CD4-positive, CD25-positive, alpha-beta regulatory T cell (primary cell): Measurements from ENCODE around the gene ATRAID. TPM values are rescaled to one million over a fixed set of nuclear protein-coding genes. Genes with fewer than 3 reads are reported as not detected.

ENCODE experiments used
- ATAC-seq, 2 donors: fragments of 150-1000 bp; cut with Tn5 transposase; one replicate each; pipeline ENCODE4 v1.10.0; 2021; ENCODE audit warnings: low read depth in 2 of 2, moderate number of reproducible peaks in 2 of 2, moderate library complexity in 1 of 2
- DNase-seq, 3 donors: peaks; one replicate each; pipeline versions ENCODE4 v3.0.0 to v3.0.0-alpha.2; 2012 to 2022; ENCODE audit warnings: mixed read lengths in 1 of 3
- H3K27ac ChIP-seq: one replicate; pipeline ENCODE4 v1.7.0; 2013; ENCODE audit warnings: mild to moderate bottlenecking, low read length; ENCODE audit not compliant: insufficient read depth, poor library complexity, severe bottlenecking
- H3K27me3 ChIP-seq: one replicate; pipeline ENCODE4 v1.7.0; 2013; ENCODE audit warnings: low read length; ENCODE audit not compliant: control insufficient read depth, insufficient read depth
- H3K36me3 ChIP-seq: one replicate; pipeline ENCODE4 v1.7.0; 2013; ENCODE audit warnings: mild to moderate bottlenecking, low read length, moderate library complexity; ENCODE audit not compliant: control insufficient read depth, insufficient read depth
- H3K4me1 ChIP-seq: 2 replicates; pipeline ENCODE4 v1.7.0; 2013; ENCODE audit warnings: mild to moderate bottlenecking, low read length; ENCODE audit not compliant: insufficient read depth, control insufficient read depth, poor library complexity, severe bottlenecking
- H3K4me3 ChIP-seq: one replicate; pipeline ENCODE4 v1.7.0; 2013; ENCODE audit warnings: low read depth, mild to moderate bottlenecking, low read length, moderate library complexity
- H3K9me3 ChIP-seq, 2 experiments: 1 replicate in 1 of 2; 2 replicates in 1 of 2; pipeline ENCODE4 v1.7.0; 2013; ENCODE audit warnings: low read length in 2 of 2, mild to moderate bottlenecking in 1 of 2, moderate library complexity in 1 of 2; ENCODE audit not compliant: control insufficient read depth in 2 of 2
- H3K27ac Mint-ChIP-seq, 3 donors: one replicate each; pipeline ENCODE4 v1.8.0; 2020 to 2022; ENCODE audit warnings: mild to moderate bottlenecking in 3 of 3, mixed read lengths in 3 of 3, moderate library complexity in 2 of 3
- H3K27me3 Mint-ChIP-seq: one replicate; pipeline ENCODE4 v1.8.0; 2022; ENCODE audit warnings: mild to moderate bottlenecking, mixed read lengths
- H3K36me3 Mint-ChIP-seq: one replicate; pipeline ENCODE4 v1.8.0; 2020; ENCODE audit warnings: mixed read lengths
- H3K4me1 Mint-ChIP-seq, 4 donors: one replicate each; pipeline ENCODE4 v1.8.0; 2020 to 2022; ENCODE audit warnings: mixed read lengths in 4 of 4, mild to moderate bottlenecking in 1 of 4
- H3K4me3 Mint-ChIP-seq, 4 donors: one replicate each; pipeline ENCODE4 v1.8.0; 2020 to 2022; ENCODE audit warnings: mild to moderate bottlenecking in 4 of 4, mixed read lengths in 4 of 4, moderate library complexity in 3 of 4
- H3K9me3 Mint-ChIP-seq, 7 donors: one replicate each; pipeline ENCODE4 v1.8.0; 2020 to 2022; ENCODE audit warnings: mixed read lengths in 7 of 7, mild to moderate bottlenecking in 3 of 7, moderate library complexity in 2 of 7
- polyA plus RNA-seq, 4 donors: library from polyadenylated mRNA; unstranded; fragments of 300-500 nt; fragmentation: Illumina TruSeq; gene quantifications; one replicate each; pipeline ENCODE4 v1.2.3, GENCODE V29; 2021
- total RNA-seq: library from RNA; stranded (reverse); gene quantifications from one replicate; pipeline ENCODE4 v1.2.3, GENCODE V29; 2022

The ATRAID gene
- total and polyA plus RNA-seq, 5 donors from 2014 or later, result 77.3 to 375 (median 356) TPM

DNA sequence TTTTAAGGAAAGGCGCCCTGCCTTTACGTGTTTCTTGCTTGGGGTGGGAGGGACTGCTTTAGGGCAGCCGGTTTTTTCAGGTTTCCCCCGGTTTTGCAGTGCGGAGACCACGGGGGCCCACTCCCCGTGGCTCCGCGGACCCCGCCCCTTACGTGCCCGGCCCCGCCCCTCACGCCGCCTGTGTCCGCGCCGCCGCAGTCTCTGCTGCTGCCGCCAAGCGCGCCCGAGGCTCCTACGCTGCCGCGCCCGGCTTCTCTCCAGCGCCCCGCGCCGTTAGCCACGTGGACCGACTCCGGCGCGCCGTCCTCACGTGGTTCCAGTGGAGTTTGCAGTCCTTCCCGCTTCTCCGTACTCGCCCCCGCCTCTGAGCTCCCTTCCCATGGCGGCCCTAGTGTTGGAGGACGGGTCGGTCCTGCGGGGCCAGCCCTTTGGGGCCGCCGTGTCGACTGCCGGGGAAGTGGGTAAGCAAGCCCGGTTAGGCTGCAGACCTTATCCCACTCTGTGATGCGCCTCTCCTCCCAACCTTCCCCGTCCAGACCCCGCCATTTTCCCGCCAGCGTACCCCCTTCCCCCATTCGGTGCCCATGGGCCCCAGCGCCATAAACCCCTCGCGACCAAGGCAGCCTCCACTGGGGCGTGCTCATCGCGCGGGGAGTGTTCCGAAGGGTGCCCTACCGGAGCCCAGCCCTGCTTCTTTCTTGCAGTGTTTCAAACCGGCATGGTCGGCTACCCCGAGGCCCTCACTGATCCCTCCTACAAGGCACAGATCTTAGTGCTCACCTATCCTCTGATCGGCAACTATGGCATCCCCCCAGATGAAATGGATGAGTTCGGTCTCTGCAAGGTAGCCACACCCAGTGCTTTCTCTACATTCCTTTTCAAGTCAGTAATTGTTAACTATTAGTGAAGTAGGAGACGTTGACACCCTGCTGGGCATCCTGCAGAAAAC, 5.6 kb downstream of the ATRAID start, which contains the start of gene CAD:
TSS of gene CAD (plus strand) at position 197 of the 949 bp plus-strand sequence. CDS start at position 380, 183 bp downstream.
- H3K4me3 ChIP-seq, result peak within 1 kb of the TSS; percentile 79
- peak within 1 kb of the TSS; percentile 92 to 95 (median 95) for H3K27ac Mint-ChIP-seq
- no peaks in the 10 kb centered on the region for H3K27me3 ChIP-seq
- peaks cover 0 to 1% (median 0%) of the 10 kb centered on the region in 7 donors for H3K9me3 Mint-ChIP-seq
- peaks cover 19% of the 10 kb centered on the region for H3K36me3 Mint-ChIP-seq
- H3K27ac ChIP-seq, result peak within 1 kb of the TSS; percentile 84
- ATAC-seq (peak; percentile 84 to 85), DNase-seq (peak; percentile 79 to 92 (median 80))
- H3K36me3 ChIP-seq, result peaks cover 17% of the 10 kb centered on the region
- H3K4me1 Mint-ChIP-seq, result peaks cover 10 to 56% (median 39%) of the 10 kb centered on the region in 4 donors
- H3K27me3 Mint-ChIP-seq, result peaks cover 4% of the 10 kb centered on the region
- peak within 1 kb of the TSS; percentile 95 to 99 (median 98) for H3K4me3 Mint-ChIP-seq
- peaks cover 30% of the 10 kb centered on the region for H3K4me1 ChIP-seq
- H3K9me3 ChIP-seq, result no peaks in the 10 kb centered on the region

DNA sequence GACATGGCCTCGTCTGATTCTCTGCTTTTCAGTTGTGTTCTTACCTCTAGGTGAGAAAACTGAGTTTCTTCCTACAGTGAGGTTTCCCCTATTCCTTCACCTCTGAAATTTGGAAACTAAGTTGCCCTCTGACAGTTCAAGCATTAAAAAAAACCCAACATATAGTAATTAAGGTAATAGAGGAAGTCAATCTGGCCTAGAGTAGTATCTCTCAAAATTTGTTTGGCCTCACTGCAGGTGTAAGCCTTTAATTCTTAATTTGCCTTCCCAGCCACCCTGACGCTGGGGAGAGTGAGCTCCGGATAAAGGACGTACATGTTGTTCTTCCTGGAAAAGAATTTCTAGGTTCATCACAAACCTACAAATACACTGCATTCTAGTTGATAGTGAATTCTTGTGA, 6.8 kb downstream of the ATRAID start:
- ATAC-seq, result no peak
- peaks cover 0 to 1% (median 0%) of the 10 kb centered on the region in 7 donors for H3K9me3 Mint-ChIP-seq

DNA sequence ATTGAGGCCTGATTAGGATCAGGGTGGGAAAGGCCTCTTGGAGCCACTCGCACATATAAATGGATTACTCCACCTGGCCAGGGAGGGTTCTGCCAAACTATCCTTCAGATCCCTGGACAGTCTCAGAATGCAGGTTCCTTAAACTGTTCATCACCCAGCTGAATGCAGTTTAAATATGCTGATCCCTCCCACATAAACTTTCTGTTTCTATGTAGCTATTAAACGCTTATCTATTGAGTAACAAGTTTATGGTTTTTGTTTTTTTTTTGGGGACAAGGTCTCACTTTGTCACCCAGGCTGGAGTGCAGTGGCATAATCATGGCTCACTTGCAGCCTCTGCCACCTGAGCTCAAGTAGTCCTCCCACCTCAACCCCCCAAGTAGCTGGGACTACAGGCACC, 7.2 kb downstream of the ATRAID start:
- Mint-ChIP-seq H3K36me3 (peaks cover 25% of the 10 kb centered on the region), H3K27ac (peak overlapping the region in 1 of 3 donors; percentile 54), H3K27me3 (peaks cover 4% of the 10 kb centered on the region), H3K4me1 (peaks cover 10 to 43% (median 28%) of the 10 kb centered on the region in 4 donors), H3K9me3 (peaks cover 0 to 1% (median 0%) of the 10 kb centered on the region in 7 donors), H3K4me3 (peak overlapping the region in 2 of 4 donors; percentile 98 to 99)
- Histone ChIP-seq H3K27ac (no peak overlapping the region), H3K4me1 (peaks cover 20% of the 10 kb centered on the region), H3K9me3 (no peaks in the 10 kb centered on the region), H3K27me3 (no peaks in the 10 kb centered on the region), H3K36me3 (peaks cover 26% of the 10 kb centered on the region), H3K4me3 (no peak overlapping the region)
- DNase-seq (no peak), ATAC-seq (no peak)

More for the DNA sequence above, 6.8 kb downstream of the ATRAID start:
- Histone ChIP-seq H3K9me3 (no peaks in the 10 kb centered on the region), H3K36me3 (peaks cover 24% of the 10 kb centered on the region), H3K4me3 (peak overlapping the region; percentile 79), H3K27me3 (no peaks in the 10 kb centered on the region), H3K27ac (peak overlapping the region; percentile 84), H3K4me1 (peaks cover 21% of the 10 kb centered on the region)
- peak overlapping the region; percentile 95 to 99 (median 98) for H3K4me3 Mint-ChIP-seq
- H3K27ac Mint-ChIP-seq, result peak overlapping the region in 2 of 3 donors; percentile 18 to 54
- DNase-seq, result no peak
- H3K4me1 Mint-ChIP-seq, result peaks cover 10 to 46% (median 28%) of the 10 kb centered on the region in 4 donors
- peaks cover 4% of the 10 kb centered on the region for H3K27me3 Mint-ChIP-seq
- H3K36me3 Mint-ChIP-seq, result peaks cover 25% of the 10 kb centered on the region

- Histone ChIP-seq H3K36me3 (peaks cover 34% of the 10 kb centered on the region), H3K4me1 (peaks cover 20% of the 10 kb centered on the region), H3K9me3 (no peaks in the 10 kb centered on the region), H3K4me3 (no peak overlapping the region), H3K27me3 (no peaks in the 10 kb centered on the region), H3K27ac (no peak overlapping the region)
- Mint-ChIP-seq H3K36me3 (peaks cover 33% of the 10 kb centered on the region), H3K4me3 (no peak overlapping the region), H3K27ac (peak overlapping the region in 1 of 3 donors; percentile 73), H3K27me3 (peaks cover 4% of the 10 kb centered on the region), H3K4me1 (peaks cover 10 to 43% (median 28%) of the 10 kb centered on the region in 4 donors), H3K9me3 (peaks cover 0 to 1% (median 0%) of the 10 kb centered on the region in 7 donors)
- ATAC-seq (no peak), DNase-seq (no peak)
Measured at GRCh38 chr2:27220091-27220490, 8.2 kb downstream of the ATRAID start.

DNA sequence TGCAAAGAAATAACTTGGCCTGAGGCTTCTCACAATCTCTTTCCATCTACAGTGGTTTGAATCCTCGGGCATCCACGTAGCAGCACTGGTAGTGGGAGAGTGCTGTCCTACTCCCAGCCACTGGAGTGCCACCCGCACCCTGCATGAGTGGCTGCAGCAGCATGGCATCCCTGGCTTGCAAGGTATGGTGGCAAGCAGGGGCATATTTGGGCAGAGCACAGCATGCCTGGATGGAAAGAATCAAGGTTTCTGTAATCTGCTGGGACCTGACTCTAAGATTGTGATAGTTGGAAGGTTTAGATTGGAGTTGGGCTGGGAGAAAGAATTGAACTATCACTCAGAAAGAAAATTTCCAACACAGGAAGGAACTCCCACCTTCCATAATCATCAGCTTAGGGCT, 9.3 kb downstream of the ATRAID start:
- Mint-ChIP-seq H3K27me3 (peaks cover 4% of the 10 kb centered on the region), H3K4me3 (peak overlapping the region in 2 of 4 donors; percentile 5 to 76), H3K36me3 (peaks cover 37% of the 10 kb centered on the region), H3K4me1 (peaks cover 10 to 39% (median 26%) of the 10 kb centered on the region in 4 donors), H3K27ac (peak overlapping the region in 1 of 3 donors; percentile 38), H3K9me3 (peaks cover 0 to 1% (median 0%) of the 10 kb centered on the region in 7 donors)
- Histone ChIP-seq H3K4me3 (no peak overlapping the region), H3K27ac (no peak overlapping the region), H3K9me3 (no peaks in the 10 kb centered on the region), H3K36me3 (peaks cover 36% of the 10 kb centered on the region), H3K4me1 (peaks cover 20% of the 10 kb centered on the region), H3K27me3 (no peaks in the 10 kb centered on the region)
- no peak for DNase-seq
- no peak for ATAC-seq

DNA sequence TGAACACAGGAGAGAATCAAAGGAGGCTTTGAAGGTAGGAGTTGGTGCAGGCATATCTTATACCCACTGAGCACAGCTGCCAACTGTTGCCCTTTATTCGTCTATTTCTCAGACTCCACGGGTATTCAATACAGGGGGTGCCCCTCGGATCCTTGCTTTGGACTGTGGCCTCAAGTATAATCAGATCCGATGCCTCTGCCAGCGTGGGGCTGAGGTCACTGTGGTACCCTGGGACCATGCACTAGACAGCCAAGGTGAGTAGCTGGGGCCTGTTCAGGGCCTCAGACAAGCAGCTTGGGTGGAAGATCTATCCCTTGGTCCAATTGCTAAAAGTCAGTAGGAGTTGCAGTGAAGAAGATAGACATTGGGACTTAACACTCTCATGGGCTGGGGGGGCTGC, 10.6 kb downstream of the ATRAID start:
- Mint-ChIP-seq H3K36me3 (peaks cover 48% of the 10 kb centered on the region), H3K27ac (no peak overlapping the region), H3K4me1 (peaks cover 5 to 28% (median 18%) of the 10 kb centered on the region in 4 donors), H3K27me3 (no peaks in the 10 kb centered on the region), H3K9me3 (no peaks in the 10 kb centered on the region), H3K4me3 (no peak overlapping the region)
- no peak for DNase-seq
- no peak overlapping the region for H3K27ac ChIP-seq
- H3K27me3 ChIP-seq, result no peaks in the 10 kb centered on the region
- H3K36me3 ChIP-seq, result peaks cover 49% of the 10 kb centered on the region
- ATAC-seq, result no peak
- no peak overlapping the region for H3K4me3 ChIP-seq
- peaks cover 13% of the 10 kb centered on the region for H3K4me1 ChIP-seq
- H3K9me3 ChIP-seq, result no peaks in the 10 kb centered on the region

DNA sequence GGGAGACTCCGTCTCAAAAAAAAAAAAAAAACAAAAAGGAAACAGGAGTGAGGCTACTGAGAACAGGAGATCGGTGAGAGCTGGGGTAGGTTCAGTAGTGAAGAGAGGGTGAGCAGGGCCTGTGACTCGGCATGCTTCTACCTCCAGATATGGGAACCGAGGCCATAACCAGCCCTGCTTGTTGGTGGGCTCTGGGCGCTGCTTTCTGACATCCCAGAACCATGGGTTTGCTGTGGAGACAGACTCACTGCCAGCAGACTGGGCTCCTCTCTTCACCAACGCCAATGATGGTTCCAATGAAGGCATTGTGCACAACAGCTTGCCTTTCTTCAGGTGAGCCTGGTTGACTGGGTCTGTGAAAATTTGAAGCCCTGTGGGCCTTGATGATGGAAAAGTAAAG, 11.6 kb downstream of the ATRAID start:
- no peaks in the 10 kb centered on the region for H3K9me3 Mint-ChIP-seq
- no peak overlapping the region for H3K4me3 ChIP-seq
- no peak overlapping the region for H3K27ac Mint-ChIP-seq
- H3K9me3 ChIP-seq, result no peaks in the 10 kb centered on the region
- peaks cover 3% of the 10 kb centered on the region for H3K4me1 ChIP-seq
- H3K36me3 Mint-ChIP-seq, result peaks cover 57% of the 10 kb centered on the region
- no peaks in the 10 kb centered on the region for H3K27me3 Mint-ChIP-seq
- no peaks in the 10 kb centered on the region for H3K27me3 ChIP-seq
- no peak overlapping the region for H3K4me3 Mint-ChIP-seq
- no peak for ATAC-seq
- DNase-seq, result no peak
- H3K27ac ChIP-seq, result no peak overlapping the region
- peaks cover 57% of the 10 kb centered on the region for H3K36me3 ChIP-seq
- H3K4me1 Mint-ChIP-seq, result peaks cover 0 to 18% (median 9%) of the 10 kb centered on the region in 4 donors
